Thyroid gland (tissue), 4 donors: Measurements from ENCODE around the gene TBXA2R. TPM values are rescaled to one million over a fixed set of nuclear protein-coding genes. Genes with fewer than 3 reads are reported as not detected.

ENCODE experiments used
- DNase-seq, 2 donors: peaks; one replicate each; pipeline ENCODE4 v3.0.0-alpha.2; 2019
- H3K27ac ChIP-seq, 3 donors: fragments of 200-600 bp; sonication (generic); 1 replicate in 2 of 3; 2 replicates in 1 of 3; pipeline ENCODE4 v1.5.1; 2016 to 2019; ENCODE audit warnings: mild to moderate bottlenecking in 1 of 3, moderate library complexity in 1 of 3
- H3K27me3 ChIP-seq: fragments of 200-600 bp; sonication (generic); one replicate; pipeline ENCODE4 v1.5.1; 2019
- H3K36me3 ChIP-seq, 2 donors: fragments of 200-600 bp; sonication (generic); one replicate each; pipeline ENCODE4 v1.5.1; 2016 to 2019
- H3K4me1 ChIP-seq, 2 donors: fragments of 200-600 bp; sonication (generic); one replicate each; pipeline ENCODE4 v1.5.1; 2017 to 2019
- H3K4me3 ChIP-seq, 3 donors: fragments of 200-600 bp; sonication (generic); replicated peaks in 1 of 3; 1 replicate in 2 of 3; 2 replicates in 1 of 3; pipeline ENCODE4 v1.5.1; 2016; ENCODE audit warnings: mild to moderate bottlenecking in 1 of 3
- H3K9me3 ChIP-seq: fragments of 200-600 bp; sonication (generic); one replicate; pipeline ENCODE4 v1.5.1; 2017
- CTCF ChIP-seq, 6 experiments: fragments of 200-600 bp in 3 of 6; fragments of 450-650 bp in 3 of 6; sonication (generic) in 3 of 6; IDR thresholded peaks; one replicate each; pipeline ENCODE4 v1.5.1; 2016 to 2019; ENCODE audit warnings: antibody characterized with exemption in 6 of 6, mild to moderate bottlenecking in 2 of 6, inconsistent platforms in 1 of 6, moderate library complexity in 1 of 6
- POLR2A ChIP-seq, 2 donors: fragments of 450-650 bp; IDR thresholded peaks; one replicate each; pipeline ENCODE4 v1.6.1; 2017; ENCODE audit warnings: antibody characterized with exemption in 2 of 2, mild to moderate bottlenecking in 2 of 2, moderate library complexity in 1 of 2
- WGBS, 2 donors: methylation state at CpG; one replicate each; pipeline ENCODE4 v1.1.5; 2017; 5-methylcytosine and 5-hydroxymethylcytosine counted together
- intact Hi-C: fragments of 100-400 bp; cut with DNase I; formaldehyde crosslinking; loops from one replicate; pipeline ENCODE4 v1.15.1; 2023
- total RNA-seq, 4 donors: library from RNA; depleted of rRNA; stranded (reverse); fragments of >200 nt; gene quantifications; one replicate each; pipeline ENCODE4 v1.2.3, GENCODE V29; 2016

TBXA2R gene
- total RNA-seq, result 1 to 10 TPM in 3 of 4 donors, under 1 TPM in 1; 0.40 to 2.1 (median 1.3) TPM

GRCh38 chr19:3606690-3607289, at the start of gene TBXA2R:
TSS of gene TBXA2R (minus strand) at chr19:3606875. CDS start at chr19:3600634, 6,241 bp downstream.
- no peak for TF ChIP-seq CTCF (IDR thresholded peaks at IDR 0.05)
- no peak for TF ChIP-seq POLR2A (IDR thresholded peaks at IDR 0.05)
- H3K4me1 ChIP-seq, result peaks cover 14 to 33% of the 10 kb centered on the region in 2 donors
- H3K27me3 ChIP-seq, result peaks cover 13% of the 10 kb centered on the region
- peak; percentile 42 to 43 for DNase-seq
- intact Hi-C loops, result no loop called here
- H3K4me3 ChIP-seq, result peak within 1 kb of the TSS in 1 of 3 donors; percentile 31
- peaks cover 8% of the 10 kb centered on the region in 2 donors for H3K36me3 ChIP-seq
- H3K27ac ChIP-seq, result peak within 1 kb of the TSS; percentile 49 to 79 (median 55)
- WGBS, 2 donors, result 0 to 13% methylated on average over 3 of the region's 46 CpGs
- H3K9me3 ChIP-seq, result no peaks in the 10 kb centered on the region

GRCh38 chr19:3656073-3656746, 49.5 kb upstream of the TBXA2R start:
- H3K27ac ChIP-seq, result no peak overlapping the region
- TF ChIP-seq CTCF (IDR thresholded peaks at IDR 0.05), result no peak
- no peak for TF ChIP-seq POLR2A (IDR thresholded peaks at IDR 0.05)
- 90 to 94% methylated on average over 19 to 28 of the region's 36 CpGs for WGBS, 2 donors
- H3K36me3 ChIP-seq, result peaks cover 47 to 51% of the 10 kb centered on the region in 2 donors
- peaks cover 0 to 3% of the 10 kb centered on the region in 2 donors for H3K4me1 ChIP-seq
- no peak for DNase-seq
- no peak overlapping the region for H3K4me3 ChIP-seq
- intact Hi-C loops, result no loop called here
- H3K27me3 ChIP-seq, result no peaks in the 10 kb centered on the region
- no peaks in the 10 kb centered on the region for H3K9me3 ChIP-seq

- Histone ChIP-seq H3K4me3 (no peak overlapping the region), H3K27me3 (no peaks in the 10 kb centered on the region), H3K36me3 (peaks cover 48 to 51% of the 10 kb centered on the region in 2 donors), H3K9me3 (no peaks in the 10 kb centered on the region), H3K27ac (peak overlapping the region; percentile 45 to 70 (median 52)), H3K4me1 (peaks cover 0 to 3% of the 10 kb centered on the region in 2 donors)
- intact Hi-C loops, result no loop called here
- no peak for TF ChIP-seq CTCF (IDR thresholded peaks at IDR 0.05)
- TF ChIP-seq POLR2A (IDR thresholded peaks at IDR 0.05), result no peak
- no peak for DNase-seq
- 88 to 97% methylated on average over 12 to 14 of the region's 25 CpGs for WGBS, 2 donors
These were observed 48.9 kb upstream of the TBXA2R start for GRCh38 chr19:3655402-3656072.

- Histone ChIP-seq H3K36me3 (peaks cover 43 to 45% of the 10 kb centered on the region in 2 donors), H3K27ac (peak overlapping the region in 2 of 3 donors; percentile 17 to 62), H3K27me3 (no peaks in the 10 kb centered on the region), H3K4me1 (peaks cover 0 to 3% of the 10 kb centered on the region in 2 donors), H3K9me3 (no peaks in the 10 kb centered on the region), H3K4me3 (no peak overlapping the region)
- intact Hi-C loops, result no loop called here
- 96 to 100% methylated on average over 17 to 20 of the region's 20 CpGs for WGBS, 2 donors
- DNase-seq, result no peak
- TF ChIP-seq POLR2A (IDR thresholded peaks at IDR 0.05) (no peak), CTCF (IDR thresholded peaks at IDR 0.05) (no peak)
These were observed 47.3 kb upstream of the TBXA2R start for GRCh38 chr19:3653865-3654513.
